HepG2 (cell line): ENCODE measurements around the gene METTL2A. TPM values are rescaled to one million over a fixed set of nuclear protein-coding genes. Genes with fewer than 3 reads are reported as not detected.

ENCODE experiments used
- AKAP8 ChIP-seq: sonication (generic); formaldehyde crosslinking; IDR thresholded peaks from 2 replicates; pipeline ENCODE4 v1.5.1; 2020; ENCODE audit warnings: mild to moderate bottlenecking, missing genetic modification reagents
- GABPB1 ChIP-seq: IDR thresholded peaks from 2 replicates; pipeline ENCODE4 v1.6.1; 2016; ENCODE audit warnings: mild to moderate bottlenecking, missing genetic modification reagents, moderate library complexity, missing compliant biosample characterization
- GATAD1 ChIP-seq: IDR thresholded peaks from 2 replicates; pipeline ENCODE4 v1.6.1; 2016; ENCODE audit warnings: missing genetic modification reagents, missing compliant biosample characterization
- HOXA3 ChIP-seq: sonication (generic); formaldehyde crosslinking; IDR thresholded peaks from 2 replicates; pipeline ENCODE4 v1.5.0; 2020; ENCODE audit warnings: missing genetic modification reagents
- KDM1A ChIP-seq: IDR thresholded peaks from 2 replicates; pipeline ENCODE4 v1.6.1; 2016; ENCODE audit warnings: missing compliant biosample characterization
- KLF12 ChIP-seq: sonication (generic); formaldehyde crosslinking; IDR thresholded peaks from 2 replicates; pipeline ENCODE4 v1.4.0; 2020; ENCODE audit warnings: missing genetic modification reagents, borderline replicate concordance
- KLF9 ChIP-seq: IDR thresholded peaks from 2 replicates; pipeline ENCODE4 v1.6.1; 2016; ENCODE audit warnings: low read depth
- LCORL ChIP-seq, 2 experiments: fragments of 450-650 bp in 1 of 2; sonication (generic) in 1 of 2; formaldehyde crosslinking in 1 of 2; IDR thresholded peaks; 2 replicates each; pipeline versions ENCODE4 v1.5.0 to v1.6.1; 2017 to 2020; ENCODE audit warnings: antibody characterized with exemption in 1 of 2, missing genetic modification reagents in 1 of 2
- MIXL1 ChIP-seq: IDR thresholded peaks from 2 replicates; pipeline ENCODE4 v1.6.1; 2016
- SRY ChIP-seq: sonication (generic); formaldehyde crosslinking; IDR thresholded peaks from 2 replicates; pipeline ENCODE4 v1.8.0; 2022; ENCODE audit warnings: mild to moderate bottlenecking, missing genetic modification reagents
- THAP11 ChIP-seq: IDR thresholded peaks from 2 replicates; pipeline ENCODE4 v1.6.1; 2016; ENCODE audit warnings: missing biosample characterization, missing genetic modification reagents
- ZMAT3 ChIP-seq: sonication (generic); formaldehyde crosslinking; conservative IDR thresholded peaks from 2 replicates; pipeline ENCODE4 v1.7.0; 2021; ENCODE audit warnings: missing genetic modification reagents
- ZNF121 ChIP-seq: sonication (generic); formaldehyde crosslinking; IDR thresholded peaks from 2 replicates; pipeline ENCODE4 v1.5.0; 2020; ENCODE audit warnings: mild to moderate bottlenecking, missing genetic modification reagents
- ZNF205 ChIP-seq: IDR thresholded peaks from 2 replicates; pipeline ENCODE4 v1.6.1; 2018; ENCODE audit warnings: missing biosample characterization, missing genetic modification reagents
- ZNF225 ChIP-seq: sonication (generic); formaldehyde crosslinking; IDR thresholded peaks from 2 replicates; pipeline ENCODE4 v1.4.0; 2020; ENCODE audit warnings: mild to moderate bottlenecking, missing genetic modification reagents
- ZNF501 ChIP-seq: sonication (generic); formaldehyde crosslinking; IDR thresholded peaks from 2 replicates; pipeline ENCODE4 v1.5.1; 2020; ENCODE audit warnings: mild to moderate bottlenecking, moderate library complexity, missing genetic modification reagents
- ZNF614 ChIP-seq: IDR thresholded peaks from 2 replicates; pipeline ENCODE4 v1.6.1; 2018; ENCODE audit warnings: missing biosample characterization, missing genetic modification reagents, inconsistent platforms, borderline replicate concordance
- ZNF781 ChIP-seq: sonication (generic); formaldehyde crosslinking; IDR thresholded peaks from 2 replicates; pipeline ENCODE4 v1.5.1; 2020; ENCODE audit warnings: borderline replicate concordance, mild to moderate bottlenecking, missing genetic modification reagents; ENCODE audit errors: not compliant biosample characterization
- polyA plus RNA-seq, 8 experiments: library from polyadenylated mRNA; depleted of rRNA in 3 of 8; stranded (reverse) in 7 of 8; unstranded in 1 of 8; fragments of >200 nt; fragmentation: Illumina TruSeq in 4 of 8; extraction: Trizol in 4 of 8; gene quantifications; 2 replicates each; pipeline versions ENCODE4 v1.2.1 to v1.2.3, GENCODE V29; 2011 to 2016; ENCODE audit warnings: low read depth in 4 of 8, missing spikeins in 1 of 8, mixed read lengths in 1 of 8; ENCODE audit not compliant: insufficient read depth in 1 of 8
- total RNA-seq, 5 experiments: library from RNA; depleted of rRNA; stranded (reverse); fragments of >200 nt; fragmentation: Illumina TruSeq; extraction: Trizol; gene quantifications; 2 replicates each; pipeline ENCODE4 v1.2.3, GENCODE V29; 2016; ENCODE audit warnings: low read depth in 1 of 5
- TF ChIP-seq, protein P1 (sequence below): IDR thresholded peaks from 2 replicates; pipeline ENCODE4 v1.6.1; 2016
- TF ChIP-seq, protein P2 (sequence below): sonication (generic); formaldehyde crosslinking; IDR thresholded peaks from 2 replicates; pipeline ENCODE4 v1.4.0; 2020; ENCODE audit warnings: mild to moderate bottlenecking, missing genetic modification reagents
- TF ChIP-seq, protein P3 (sequence below): sonication (generic); formaldehyde crosslinking; IDR thresholded peaks from 2 replicates; pipeline ENCODE4 v1.8.0; 2022; ENCODE audit warnings: missing genetic modification reagents, mild to moderate bottlenecking, borderline replicate concordance
- TF ChIP-seq, protein P4 (sequence below): sonication (generic); formaldehyde crosslinking; IDR thresholded peaks from 2 replicates; pipeline ENCODE4 v1.4.0; 2020; ENCODE audit warnings: missing genetic modification reagents

Gene METTL2A
- total and polyA plus RNA-seq, 2 of the 13 experiments (the other 11 are each of a cell fraction or from before 2014, with no cell fraction given), result 15.6 to 32.3 TPM

DNA sequence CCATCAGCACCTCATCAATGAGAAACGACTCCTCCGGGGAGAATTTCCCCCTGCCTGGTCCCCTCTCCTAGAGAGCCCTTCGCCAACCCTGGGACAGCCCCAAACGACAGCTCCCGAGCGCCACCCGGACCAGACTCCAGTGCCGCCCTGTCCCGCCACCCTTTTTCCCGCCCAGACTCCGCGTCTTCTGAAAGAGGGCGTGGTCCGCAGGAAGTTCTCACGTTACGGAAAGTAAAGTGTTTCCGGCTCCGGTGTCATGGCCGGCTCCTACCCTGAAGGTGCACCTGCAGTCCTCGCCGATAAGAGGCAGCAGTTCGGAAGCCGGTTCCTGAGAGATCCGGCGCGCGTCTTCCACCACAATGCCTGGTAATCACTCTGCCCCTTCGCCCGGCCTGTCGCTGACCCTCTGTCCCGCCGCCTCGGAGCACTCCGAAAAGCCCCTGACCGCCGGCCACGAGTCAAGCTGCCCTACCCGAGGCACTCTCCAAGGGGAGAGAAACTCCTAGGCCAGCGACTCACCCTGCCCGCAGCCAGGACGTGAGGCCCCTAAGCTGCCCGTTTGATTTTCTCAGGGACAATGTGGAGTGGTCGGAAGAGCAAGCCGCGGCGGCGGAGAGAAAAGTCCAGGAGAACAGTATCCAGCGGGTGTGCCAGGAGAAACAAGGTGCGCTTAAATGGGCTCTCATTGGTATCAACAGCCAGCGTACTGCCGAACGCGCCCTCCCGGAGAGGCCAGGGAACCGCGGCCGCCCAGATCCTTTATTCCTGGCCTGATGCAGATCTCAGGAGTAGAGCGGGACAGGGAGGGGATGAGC is at the start of gene METTL2A (continued):
- TF ChIP-seq KDM1A (CRISPR knock-in tag) (0 out of 2 replicates have a peak, but pooled peaks have one; percentile 8), ZMAT3 (0 out of 2 replicates have a peak, but pooled peaks have one; percentile 73), ZNF781 (peak; percentile 92), HOXA3 (CRISPR knock-in tag) (peak; percentile 92), ZNF501 (CRISPR knock-in tag) (peak; percentile 96), ZNF205 (CRISPR knock-in tag) (peak; percentile 58; the same call in 1 of the 2 replicates), LCORL (IDR thresholded peaks at IDR 0.05) (peak; percentile 82), LCORL (CRISPR knock-in tag; IDR thresholded peaks at IDR 0.05) (peak; percentile 58; the same call in 1 of the 2 replicates), ZNF121 (CRISPR knock-in tag) (peak; percentile 15; the same call in 1 of the 2 replicates), SRY (CRISPR knock-in tag) (peak; percentile 90; the same call in 1 of the 2 replicates), KLF12 (CRISPR knock-in tag) (peak; percentile 100), GATAD1 (peak; percentile 98), GABPB1 (CRISPR knock-in tag) (peak; percentile 98), KLF9 (CRISPR knock-in tag) (peak; percentile 99), THAP11 (peak; percentile 93), AKAP8 (CRISPR knock-in tag) (peak; percentile 48; the same call in 1 of the 2 replicates), MIXL1 (CRISPR knock-in tag) (peak; percentile 65), ZNF614 (CRISPR knock-in tag) (0 out of 2 replicates have a peak, but pooled peaks have one; percentile 32), ZNF225 (CRISPR knock-in tag) (peak; percentile 94)
- TF ChIP-seq, protein P1, sequence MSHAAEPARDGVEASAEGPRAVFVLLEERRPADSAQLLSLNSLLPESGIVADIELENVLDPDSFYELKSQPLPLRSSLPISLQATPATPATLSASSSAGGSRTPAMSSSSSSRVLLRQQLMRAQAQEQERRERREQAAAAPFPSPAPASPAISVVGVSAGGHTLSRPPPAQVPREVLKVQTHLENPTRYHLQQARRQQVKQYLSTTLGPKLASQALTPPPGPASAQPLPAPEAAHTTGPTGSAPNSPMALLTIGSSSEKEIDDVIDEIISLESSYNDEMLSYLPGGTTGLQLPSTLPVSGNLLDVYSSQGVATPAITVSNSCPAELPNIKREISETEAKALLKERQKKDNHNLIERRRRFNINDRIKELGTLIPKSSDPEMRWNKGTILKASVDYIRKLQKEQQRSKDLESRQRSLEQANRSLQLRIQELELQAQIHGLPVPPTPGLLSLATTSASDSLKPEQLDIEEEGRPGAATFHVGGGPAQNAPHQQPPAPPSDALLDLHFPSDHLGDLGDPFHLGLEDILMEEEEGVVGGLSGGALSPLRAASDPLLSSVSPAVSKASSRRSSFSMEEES (CRISPR knock-in tag), result peak; percentile 60; the same call in 1 of the 2 replicates
- TF ChIP-seq, protein P2, sequence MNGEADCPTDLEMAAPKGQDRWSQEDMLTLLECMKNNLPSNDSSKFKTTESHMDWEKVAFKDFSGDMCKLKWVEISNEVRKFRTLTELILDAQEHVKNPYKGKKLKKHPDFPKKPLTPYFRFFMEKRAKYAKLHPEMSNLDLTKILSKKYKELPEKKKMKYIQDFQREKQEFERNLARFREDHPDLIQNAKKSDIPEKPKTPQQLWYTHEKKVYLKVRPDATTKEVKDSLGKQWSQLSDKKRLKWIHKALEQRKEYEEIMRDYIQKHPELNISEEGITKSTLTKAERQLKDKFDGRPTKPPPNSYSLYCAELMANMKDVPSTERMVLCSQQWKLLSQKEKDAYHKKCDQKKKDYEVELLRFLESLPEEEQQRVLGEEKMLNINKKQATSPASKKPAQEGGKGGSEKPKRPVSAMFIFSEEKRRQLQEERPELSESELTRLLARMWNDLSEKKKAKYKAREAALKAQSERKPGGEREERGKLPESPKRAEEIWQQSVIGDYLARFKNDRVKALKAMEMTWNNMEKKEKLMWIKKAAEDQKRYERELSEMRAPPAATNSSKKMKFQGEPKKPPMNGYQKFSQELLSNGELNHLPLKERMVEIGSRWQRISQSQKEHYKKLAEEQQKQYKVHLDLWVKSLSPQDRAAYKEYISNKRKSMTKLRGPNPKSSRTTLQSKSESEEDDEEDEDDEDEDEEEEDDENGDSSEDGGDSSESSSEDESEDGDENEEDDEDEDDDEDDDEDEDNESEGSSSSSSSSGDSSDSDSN (CRISPR knock-in tag), result peak; percentile 95
- TF ChIP-seq, protein P3, sequence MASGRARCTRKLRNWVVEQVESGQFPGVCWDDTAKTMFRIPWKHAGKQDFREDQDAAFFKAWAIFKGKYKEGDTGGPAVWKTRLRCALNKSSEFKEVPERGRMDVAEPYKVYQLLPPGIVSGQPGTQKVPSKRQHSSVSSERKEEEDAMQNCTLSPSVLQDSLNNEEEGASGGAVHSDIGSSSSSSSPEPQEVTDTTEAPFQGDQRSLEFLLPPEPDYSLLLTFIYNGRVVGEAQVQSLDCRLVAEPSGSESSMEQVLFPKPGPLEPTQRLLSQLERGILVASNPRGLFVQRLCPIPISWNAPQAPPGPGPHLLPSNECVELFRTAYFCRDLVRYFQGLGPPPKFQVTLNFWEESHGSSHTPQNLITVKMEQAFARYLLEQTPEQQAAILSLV (CRISPR knock-in tag), result peak; percentile 82; the same call in 1 of the 2 replicates
- TF ChIP-seq, protein P4, sequence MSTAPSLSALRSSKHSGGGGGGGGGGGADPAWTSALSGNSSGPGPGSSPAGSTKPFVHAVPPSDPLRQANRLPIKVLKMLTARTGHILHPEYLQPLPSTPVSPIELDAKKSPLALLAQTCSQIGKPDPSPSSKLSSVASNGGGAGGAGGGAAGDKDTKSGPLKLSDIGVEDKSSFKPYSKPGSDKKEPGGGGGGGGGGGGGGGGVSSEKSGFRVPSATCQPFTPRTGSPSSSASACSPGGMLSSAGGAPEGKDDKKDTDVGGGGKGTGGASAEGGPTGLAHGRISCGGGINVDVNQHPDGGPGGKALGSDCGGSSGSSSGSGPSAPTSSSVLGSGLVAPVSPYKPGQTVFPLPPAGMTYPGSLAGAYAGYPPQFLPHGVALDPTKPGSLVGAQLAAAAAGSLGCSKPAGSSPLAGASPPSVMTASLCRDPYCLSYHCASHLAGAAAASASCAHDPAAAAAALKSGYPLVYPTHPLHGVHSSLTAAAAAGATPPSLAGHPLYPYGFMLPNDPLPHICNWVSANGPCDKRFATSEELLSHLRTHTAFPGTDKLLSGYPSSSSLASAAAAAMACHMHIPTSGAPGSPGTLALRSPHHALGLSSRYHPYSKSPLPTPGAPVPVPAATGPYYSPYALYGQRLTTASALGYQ (CRISPR knock-in tag), result 0 out of 2 replicates have a peak, but pooled peaks have one; percentile 28
